Panc1 (cell line): ENCODE results near the gene C10orf88.

Experiments used
- POLR2AphosphoS5 ChIP-seq: IDR thresholded peaks from 2 replicates; pipeline ENCODE4 v1.6.1; 2012; ENCODE audit warnings: mild to moderate bottlenecking, low read depth, low read length, moderate library complexity
- TF ChIP-seq, protein P1 (sequence below), 2 experiments: IDR thresholded peaks; 2 replicates each; pipeline ENCODE4 v1.6.1; 2011 to 2012; ENCODE audit warnings: low read depth in 2 of 2, control low read depth in 1 of 2, low read length in 1 of 2, mild to moderate bottlenecking in 1 of 2, moderate library complexity in 1 of 2; ENCODE audit not compliant: insufficient read depth in 1 of 2

DNA sequence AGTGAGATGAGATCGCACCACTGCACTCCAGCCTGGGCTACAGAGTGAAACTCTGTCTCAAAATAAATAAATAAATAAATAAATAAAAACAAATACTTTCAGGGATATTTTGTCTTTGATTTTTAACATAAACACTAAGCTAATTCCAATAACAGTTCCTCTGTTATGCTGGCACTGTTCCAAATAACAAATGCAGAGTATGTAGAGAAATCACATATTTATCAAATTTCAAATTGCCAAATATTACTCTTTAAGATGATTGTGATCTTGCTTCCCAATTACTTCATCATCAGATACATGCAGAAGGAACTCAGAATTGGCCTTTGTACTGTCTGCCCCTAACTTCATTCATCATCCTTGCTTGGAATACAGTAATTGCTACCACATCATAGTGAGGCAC lies 23.9 kb downstream of the C10orf88 start:
- no peak for TF ChIP-seq POLR2AphosphoS5
- TF ChIP-seq, protein P1, sequence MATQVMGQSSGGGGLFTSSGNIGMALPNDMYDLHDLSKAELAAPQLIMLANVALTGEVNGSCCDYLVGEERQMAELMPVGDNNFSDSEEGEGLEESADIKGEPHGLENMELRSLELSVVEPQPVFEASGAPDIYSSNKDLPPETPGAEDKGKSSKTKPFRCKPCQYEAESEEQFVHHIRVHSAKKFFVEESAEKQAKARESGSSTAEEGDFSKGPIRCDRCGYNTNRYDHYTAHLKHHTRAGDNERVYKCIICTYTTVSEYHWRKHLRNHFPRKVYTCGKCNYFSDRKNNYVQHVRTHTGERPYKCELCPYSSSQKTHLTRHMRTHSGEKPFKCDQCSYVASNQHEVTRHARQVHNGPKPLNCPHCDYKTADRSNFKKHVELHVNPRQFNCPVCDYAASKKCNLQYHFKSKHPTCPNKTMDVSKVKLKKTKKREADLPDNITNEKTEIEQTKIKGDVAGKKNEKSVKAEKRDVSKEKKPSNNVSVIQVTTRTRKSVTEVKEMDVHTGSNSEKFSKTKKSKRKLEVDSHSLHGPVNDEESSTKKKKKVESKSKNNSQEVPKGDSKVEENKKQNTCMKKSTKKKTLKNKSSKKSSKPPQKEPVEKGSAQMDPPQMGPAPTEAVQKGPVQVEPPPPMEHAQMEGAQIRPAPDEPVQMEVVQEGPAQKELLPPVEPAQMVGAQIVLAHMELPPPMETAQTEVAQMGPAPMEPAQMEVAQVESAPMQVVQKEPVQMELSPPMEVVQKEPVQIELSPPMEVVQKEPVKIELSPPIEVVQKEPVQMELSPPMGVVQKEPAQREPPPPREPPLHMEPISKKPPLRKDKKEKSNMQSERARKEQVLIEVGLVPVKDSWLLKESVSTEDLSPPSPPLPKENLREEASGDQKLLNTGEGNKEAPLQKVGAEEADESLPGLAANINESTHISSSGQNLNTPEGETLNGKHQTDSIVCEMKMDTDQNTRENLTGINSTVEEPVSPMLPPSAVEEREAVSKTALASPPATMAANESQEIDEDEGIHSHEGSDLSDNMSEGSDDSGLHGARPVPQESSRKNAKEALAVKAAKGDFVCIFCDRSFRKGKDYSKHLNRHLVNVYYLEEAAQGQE (IDR thresholded peaks at IDR 0.05; ENCODE audit: insufficient read depth in 1 of 2, low read depth in 2 of 2, low read length in 1 of 2): no peak
